TTC549 (cell line): ENCODE measurements around the gene FBXO40.

Experiments
- FAIRE-seq: peaks from 2 replicates; lab custom pipeline; 2012; peaks lifted over from hg19 to GRCh38; lab: Jason Lieb, UNC

The FBXO40 gene

DNA sequence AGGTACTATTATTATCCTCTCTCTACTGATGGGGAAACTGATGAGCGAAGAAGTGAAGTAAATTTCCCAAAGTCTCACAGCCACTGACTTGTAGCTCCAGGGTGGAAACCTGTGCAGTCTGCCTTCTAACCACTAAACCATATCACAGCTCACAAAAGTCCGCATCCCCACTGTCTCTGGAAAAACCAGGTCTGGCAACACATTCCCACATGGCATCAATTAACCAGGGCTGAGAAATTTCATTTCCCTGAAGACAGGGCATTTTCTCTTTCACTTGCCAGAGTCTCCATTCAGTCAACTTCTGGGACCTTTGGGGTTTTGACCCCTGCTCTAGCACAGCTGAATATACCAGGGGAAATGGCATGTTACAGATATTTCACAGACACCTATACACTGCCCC lies 26.5 kb downstream of the FBXO40 start:
- FAIRE-seq, result no peak

DNA sequence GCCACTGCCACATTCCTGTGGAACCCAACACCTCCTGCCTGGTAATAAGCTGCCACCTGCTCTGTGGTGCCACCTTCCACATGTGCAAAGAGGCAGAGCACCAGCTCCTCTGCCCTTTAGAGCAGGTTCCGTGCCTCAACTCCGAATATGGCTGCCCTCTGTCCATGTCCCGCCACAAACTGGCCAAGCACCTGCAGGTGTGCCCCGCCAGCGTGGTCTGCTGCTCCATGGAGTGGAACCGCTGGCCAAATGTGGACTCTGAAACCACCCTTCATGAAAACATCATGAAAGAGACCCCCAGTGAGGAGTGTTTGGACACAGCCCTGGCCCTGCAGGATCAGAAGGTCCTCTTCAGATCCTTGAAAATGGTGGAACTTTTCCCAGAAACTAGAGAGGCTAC lies 28.3 kb downstream of the FBXO40 start:
- no peak for FAIRE-seq

DNA sequence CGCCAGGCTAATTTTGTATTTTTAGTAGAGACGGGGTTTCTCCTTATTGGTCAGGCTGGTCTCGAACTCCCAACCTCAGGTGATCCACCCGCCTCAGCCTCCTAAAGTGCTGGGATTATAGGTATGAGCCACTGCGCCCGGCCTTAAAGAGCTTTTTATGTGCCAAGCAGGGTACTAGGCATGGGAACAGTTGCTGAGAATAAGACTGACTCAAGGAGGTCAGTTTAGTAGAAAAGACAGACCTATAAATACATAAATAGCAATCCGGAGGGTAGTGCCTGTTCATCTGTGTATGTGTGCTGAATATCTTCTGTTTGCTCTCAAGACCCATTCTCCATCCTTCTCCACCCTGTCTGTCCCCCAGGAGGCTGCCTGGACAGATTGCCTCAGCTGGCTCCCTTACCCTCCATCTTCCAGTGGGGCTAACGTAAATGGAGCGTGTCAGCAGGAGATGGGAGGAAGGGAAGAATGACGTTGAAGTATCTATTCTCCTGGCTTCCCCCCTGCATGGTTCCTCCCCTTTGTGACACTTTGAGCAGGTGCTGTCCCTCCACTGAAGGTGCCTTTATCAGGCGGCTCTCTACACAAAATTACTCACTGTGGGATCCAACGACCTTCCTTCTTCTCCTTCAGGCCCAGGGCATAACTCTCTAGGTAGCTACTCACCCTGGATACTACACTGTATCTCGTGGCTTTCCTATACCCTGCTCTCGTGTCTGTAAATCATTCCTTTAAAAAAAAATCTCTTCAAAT lies 31.1 kb downstream of the FBXO40 start:
- no peak for FAIRE-seq

DNA sequence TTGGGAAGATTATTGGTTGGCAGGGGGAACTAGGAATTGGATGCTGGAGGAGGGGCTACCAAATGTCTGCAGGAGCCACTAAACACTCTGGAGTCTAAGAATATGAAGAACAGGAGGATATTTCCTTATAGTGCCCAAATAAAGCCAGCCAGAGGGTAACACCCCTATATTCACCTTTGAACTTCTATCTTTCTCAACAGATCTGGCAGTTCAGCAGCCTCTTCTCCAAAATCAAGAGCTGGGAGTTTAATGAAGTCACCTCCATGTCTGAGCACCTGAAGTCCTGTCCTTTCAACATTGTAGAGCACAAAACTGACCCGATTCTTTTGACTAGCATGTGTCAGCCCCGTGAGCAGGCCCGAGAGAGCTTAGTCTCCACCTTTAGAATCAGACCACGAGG lies 33.3 kb downstream of the FBXO40 start:
- no peak for FAIRE-seq

DNA sequence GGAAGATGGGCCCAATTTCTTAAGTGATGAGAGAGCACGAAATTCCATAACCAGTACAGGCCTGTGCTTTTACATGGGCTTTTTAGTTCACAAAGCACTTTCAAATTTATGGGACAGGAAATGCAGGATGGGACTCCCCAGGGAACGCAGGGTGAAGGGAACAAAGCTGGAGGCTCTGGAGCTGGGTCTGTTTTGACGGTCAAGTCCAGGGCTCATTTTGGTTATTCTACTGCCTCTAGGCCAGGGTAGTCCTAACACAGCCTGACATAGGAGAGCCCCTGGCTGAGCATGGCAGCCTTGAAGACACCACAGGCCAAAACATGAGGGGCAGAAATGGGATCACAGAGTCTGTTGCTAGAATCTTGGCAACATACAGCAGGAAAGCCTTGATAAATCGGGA lies 34.0 kb downstream of the FBXO40 start:
- FAIRE-seq, result no peak

DNA sequence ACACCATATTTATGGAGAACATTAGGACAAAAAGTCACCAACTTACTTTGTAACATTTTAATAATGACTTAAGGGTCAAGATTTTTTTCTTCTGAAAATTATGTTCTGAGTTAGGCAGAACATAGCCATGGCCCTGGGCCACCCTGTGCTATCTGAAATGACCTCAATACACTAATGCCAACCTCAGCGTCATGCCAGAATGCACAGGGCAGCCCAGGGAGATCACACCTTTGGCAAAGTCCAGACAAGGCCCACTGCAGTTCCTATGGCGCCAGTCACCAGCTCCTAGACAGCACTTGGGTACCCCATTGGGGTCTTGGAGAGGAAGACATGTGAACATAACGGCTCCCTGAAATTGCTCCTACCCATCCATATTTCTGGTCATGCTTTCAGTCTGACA lies 34.4 kb downstream of the FBXO40 start:
- FAIRE-seq, result no peak

DNA sequence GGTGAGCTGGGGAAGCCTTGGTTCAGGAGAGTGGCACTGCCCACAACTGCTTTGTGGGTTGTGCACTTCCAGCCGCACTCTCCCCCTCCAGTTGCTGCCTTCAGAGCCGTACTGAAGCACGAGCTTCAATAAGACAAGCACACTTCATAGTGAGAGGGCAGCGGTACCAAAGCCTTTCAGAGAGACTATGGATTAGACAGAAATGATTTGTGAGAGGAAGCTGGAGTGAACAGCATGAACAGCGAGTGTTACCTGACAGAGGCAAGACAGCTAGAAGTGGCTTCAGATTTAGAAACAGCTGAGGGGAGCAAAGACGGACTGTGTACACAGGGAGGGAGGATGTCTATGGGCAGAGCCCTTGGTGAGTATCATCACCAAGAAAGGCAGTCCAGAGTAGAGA lies 36.4 kb downstream of the FBXO40 start:
- no peak for FAIRE-seq

DNA sequence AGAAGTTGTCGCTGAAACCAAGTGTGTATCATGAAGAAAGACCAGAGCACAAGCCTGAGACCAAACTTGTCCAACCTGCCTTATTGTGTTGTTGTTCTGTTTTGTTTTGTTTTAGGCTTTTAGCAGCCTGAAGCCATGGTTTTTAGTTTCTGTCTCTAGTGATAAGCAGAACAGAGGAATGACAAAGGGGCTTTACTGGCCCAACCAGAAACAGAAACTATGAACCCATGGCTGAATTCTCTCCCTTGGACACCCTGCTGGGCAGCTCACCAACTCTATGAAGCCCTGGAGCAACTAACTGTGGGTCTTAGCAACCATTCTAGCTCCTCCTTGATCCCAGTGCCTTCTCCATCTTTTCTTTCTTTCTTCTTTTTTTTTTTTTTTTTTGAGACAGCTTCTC lies 37.2 kb downstream of the FBXO40 start:
- FAIRE-seq, result no peak

DNA sequence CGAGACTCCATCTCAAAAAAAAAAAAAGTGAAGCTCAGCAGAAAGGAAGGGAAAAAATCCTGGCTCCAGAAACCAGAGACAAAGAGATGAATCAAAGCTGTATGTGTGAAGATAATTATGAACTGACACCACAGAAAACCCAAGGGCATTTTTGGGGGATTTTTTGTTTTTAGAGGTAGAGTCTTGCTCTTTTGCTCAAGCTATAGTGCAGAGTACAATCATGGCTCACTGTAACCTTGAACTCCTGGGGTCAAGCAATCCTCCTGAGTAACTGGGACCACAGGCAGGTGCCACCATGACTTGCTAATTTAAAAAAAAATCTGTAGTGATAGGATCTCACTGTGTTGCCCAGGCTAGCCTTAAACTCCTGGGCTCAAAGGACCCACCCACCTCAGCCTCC lies 44.7 kb downstream of the FBXO40 start:
- FAIRE-seq, result no peak

DNA sequence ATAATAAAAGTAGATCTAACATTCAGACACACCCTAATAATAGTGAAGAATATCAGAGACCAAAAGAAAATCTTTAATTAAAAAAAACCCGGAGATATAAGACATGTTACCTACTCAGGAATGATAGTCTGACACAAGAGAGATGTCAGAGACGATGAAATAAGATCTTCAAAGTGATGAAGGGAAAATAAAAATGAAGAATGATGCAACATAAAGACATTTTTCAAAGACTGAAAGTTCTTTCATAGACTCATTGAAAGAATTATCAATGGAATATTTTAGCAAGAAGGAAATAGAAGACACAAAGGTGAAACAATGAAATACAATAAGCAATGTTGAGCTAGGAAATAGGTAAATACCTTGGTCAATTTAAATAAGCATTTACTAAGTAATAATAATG lies 47.9 kb downstream of the FBXO40 start:
- no peak for FAIRE-seq

DNA sequence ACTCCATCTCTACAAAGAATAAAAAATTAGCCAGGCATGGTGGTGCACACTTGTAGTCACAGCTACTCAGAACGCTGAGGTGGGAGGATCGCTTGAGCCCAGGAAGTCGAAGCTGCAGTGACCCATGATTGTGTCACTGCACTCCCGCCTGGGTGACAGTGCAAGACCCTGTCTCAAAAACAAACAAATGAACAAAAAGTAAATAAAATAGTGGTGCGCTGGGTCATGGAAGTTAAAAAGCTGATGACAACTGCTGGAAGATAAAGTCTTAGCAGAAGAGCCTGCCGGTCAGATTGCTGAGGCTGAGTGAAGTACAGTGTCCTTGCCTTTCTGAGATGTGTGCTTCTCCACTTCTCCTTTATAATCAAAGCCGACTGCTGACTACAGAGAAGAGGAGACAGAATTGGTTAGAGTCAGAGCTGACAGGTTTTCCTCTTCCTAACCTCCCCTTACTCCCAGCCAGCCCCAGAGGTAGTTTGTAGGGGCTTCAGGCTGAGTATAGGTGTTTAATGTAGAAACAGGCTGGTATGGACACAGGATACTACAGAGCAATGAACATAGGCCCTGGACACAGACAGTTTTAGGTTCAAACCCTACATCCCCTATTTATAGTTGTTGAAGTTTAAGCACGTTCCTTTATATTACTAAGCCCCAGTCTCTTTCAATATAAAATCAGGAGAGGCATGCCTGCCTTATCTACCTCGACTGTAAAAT lies 49.6 kb downstream of the FBXO40 start:
- no peak for FAIRE-seq

DNA sequence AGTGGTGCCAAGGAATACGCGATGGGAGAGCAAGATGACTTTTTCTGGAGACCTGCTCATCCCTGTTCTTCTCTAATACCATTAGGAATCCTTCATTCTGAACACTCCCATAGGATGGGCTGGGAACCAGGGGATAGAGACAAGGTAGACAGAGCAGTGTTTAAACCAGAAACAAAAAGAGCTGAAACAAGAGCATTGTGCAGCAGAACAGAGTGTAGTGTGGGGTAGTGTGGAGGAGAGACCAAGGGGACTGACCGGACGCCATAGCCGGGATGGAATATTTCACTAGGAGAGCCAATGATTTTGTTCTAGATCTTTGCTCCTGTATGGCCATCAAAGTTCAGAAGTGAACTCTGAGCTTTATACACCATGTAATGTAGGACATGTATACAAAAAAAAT lies 51.9 kb downstream of the FBXO40 start:
- no peak for FAIRE-seq

DNA sequence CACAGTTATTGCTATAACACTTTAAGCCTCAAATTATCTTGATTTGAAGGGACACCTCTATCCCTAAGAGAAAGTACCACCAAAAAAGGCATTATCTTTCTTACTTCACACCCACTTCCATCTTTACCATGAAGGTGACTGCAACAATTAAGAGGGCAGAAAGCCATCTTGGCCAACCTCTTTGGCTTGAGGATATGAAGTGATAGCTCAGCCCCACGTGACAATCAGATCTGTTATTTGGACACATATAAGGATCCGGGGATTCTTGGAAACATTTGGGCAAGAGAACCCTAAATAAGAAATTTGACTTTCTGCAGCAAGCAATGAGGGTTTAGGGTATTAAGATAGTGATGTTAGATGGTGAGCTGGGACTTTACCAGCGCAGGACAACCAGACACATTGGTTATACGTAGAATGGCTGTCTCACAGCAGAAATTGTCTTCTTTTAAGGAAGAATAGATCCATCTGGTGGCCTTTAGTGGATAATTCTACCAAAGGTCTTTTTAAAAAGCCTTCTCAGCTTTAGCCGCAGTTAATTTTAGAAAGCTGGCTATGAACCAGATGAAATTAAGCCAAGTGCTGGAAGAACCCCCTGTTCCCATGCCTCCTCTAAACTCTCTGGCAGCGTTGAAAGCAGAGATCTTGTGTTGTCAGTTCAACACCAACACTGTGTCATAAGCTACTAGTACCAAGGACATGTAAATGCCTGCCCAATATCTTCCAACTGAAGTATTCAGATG lies 55.2 kb downstream of the FBXO40 start:
- FAIRE-seq, result no peak

DNA sequence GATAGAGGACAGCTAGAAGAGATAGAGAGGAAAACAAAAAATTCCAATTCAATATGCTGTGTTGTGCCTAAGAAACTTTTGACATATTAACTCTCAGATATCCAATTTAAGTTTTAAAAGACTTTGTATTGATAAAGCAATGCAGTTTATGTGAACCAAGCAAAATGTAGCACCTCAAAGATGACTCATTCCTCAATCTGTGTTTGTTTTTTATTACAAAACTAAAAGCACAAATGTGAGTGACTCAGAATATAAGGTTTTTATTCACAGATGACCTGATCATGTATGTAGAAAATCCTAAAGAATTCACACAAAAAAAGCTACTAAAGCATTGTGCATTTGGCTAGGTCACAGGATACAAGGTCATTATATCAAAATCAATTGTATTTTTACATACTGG lies 56.5 kb downstream of the FBXO40 start:
- no peak for FAIRE-seq

DNA sequence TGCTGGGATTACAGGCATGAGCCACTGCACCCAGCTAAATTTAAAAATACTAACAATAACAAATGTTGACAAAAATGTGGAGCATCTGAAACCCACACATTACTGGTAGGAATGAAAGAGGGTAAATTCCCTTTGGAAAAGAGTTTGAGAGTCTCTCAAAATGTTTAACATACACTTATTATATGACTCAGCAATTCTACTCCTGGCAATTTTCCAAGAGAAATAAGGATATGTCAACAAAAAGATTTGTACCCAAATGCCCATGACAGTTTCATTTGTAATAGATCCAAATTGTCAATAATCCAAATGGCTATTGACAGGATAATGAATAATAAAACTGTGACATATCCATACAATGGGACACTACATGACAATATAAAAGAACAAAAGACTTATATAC lies 58.5 kb downstream of the FBXO40 start:
- no peak for FAIRE-seq

DNA sequence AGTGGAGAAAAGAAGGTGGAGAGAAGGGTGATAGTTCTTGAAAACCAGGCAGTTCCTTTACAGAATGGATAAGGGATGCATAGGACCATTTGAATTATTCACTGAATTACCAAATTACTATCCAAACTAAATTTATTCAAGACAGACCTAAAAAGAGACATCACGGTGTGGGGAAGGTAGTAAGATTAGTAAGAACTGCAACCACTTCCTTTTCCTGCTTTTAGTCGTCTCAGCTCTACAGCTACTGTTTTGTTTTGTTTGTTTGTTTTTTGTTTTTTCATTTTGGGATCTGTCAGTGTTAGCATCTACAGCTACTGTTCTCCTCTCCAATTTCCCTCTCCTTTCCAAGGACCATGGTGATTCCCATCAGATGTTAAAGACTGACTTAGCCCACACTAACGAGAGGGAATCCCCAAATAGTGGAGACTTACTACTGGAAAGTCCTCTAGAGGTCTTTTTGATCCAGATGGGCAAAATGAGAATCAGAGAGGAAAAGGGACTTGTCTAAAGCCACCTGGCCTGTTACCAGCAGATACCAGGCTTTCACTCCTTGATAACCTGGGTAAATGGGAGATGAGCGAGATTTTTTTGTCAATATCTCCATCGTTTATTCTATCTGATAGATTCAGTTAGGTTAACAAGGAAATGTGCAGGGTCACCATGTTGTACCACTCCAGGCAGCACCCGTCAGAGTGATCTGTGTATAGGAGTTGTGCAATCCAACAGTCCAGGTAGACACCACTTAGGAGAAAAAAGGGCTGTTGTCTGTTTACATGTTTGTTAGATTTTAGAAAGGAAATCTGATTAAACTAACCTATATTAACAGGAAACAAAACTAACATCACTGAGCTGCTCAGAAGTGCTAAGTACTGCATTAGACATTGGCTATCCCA lies 61.6 kb downstream of the FBXO40 start:
- no peak for FAIRE-seq

DNA sequence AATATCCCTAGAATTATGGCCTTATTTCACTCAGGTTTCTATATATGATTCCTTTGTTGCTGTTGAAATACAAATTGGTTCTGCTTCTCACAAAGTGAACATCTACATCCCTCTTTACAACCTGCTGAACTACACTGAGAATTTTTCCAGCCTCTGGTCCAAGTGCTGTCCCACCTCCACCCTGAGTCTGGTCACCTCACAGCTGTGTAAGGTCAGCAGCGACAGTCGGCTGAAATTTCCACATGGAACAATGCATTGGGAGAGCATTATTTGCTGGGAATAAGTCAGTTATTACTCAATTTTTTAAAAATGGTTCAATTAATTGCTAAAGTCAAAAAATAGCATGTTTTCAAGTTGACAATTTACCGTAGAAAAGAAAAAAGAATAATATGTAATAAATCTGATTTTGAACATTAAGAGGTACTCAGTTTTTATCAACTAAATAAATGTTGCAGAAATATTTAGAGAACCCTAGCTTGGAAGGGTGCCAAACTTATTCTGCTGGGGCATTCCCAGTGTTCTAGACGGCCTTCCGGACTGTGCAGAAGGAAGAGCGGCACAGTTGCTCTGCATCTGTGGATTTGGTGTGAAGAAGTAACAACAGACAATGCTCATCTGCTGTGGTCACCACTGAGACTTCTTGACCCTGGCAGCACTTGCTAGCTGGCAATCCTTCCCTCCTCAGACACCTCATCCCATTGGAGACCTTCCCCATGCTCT lies 65.7 kb downstream of the FBXO40 start:
- FAIRE-seq, result no peak

DNA sequence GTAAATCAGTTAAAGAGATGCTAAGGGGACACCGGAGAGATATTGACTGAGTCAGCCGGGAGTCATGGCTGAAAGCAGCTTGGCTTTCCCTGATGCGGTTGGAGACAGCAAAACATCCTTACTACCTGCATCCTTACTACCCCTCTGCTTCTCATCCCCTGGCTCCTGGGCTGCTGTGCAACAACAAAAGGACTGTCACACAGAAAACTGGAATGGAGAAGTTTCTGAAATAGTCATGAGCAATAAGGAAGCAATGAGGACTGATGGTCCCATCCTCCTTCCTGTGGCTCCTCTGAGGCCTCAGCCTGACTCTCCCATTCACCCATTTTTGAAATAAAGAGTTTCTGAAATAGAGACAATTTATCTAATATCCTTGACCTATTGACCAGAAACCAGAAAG lies 66.4 kb downstream of the FBXO40 start:
- no peak for FAIRE-seq

DNA sequence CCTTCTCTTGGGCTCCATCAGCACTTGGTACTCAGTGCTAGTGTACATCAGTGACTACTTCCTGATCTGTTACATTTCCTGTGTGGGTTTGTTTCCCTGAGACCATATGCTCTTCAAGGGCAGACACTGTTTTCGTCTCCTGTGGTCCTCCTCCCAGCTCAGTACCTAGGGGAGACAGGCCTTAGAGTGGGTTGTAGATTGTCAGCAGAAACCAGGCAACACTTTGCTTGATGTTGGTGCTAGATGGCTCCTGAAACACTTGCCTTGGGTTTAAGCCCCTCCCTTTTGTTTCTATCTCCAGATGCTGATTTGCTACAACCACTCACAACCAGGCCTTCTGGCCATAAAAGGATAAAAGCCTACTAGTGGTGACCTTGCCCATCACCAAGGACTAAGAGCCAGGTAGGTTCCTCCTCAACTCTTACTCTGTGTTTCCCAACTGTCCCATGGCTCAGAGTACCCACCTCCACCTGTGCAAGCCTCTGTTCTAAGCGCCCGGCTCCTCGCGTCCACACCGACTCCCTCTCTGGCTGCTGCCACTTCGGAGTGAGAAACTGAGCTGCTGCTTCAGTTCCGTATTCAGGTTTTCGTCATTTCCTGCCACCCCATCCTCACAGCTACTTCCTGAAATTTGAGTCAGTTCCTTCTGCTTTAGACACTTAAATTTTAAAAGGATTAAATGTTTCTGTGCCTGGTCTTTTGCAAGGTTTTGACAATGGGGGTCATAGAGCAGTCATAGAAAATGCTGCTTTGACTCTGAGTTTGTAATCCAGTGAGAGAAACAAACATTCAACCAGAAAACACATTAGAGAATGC lies 67.4 kb downstream of the FBXO40 start, which contains the start of gene HCLS1:
Gene HCLS1, minus strand, starts transcription at position 548 of the 816 bp plus-strand sequence. CDS start 2,556 bp downstream, outside the sequence.
- no peak for FAIRE-seq

DNA sequence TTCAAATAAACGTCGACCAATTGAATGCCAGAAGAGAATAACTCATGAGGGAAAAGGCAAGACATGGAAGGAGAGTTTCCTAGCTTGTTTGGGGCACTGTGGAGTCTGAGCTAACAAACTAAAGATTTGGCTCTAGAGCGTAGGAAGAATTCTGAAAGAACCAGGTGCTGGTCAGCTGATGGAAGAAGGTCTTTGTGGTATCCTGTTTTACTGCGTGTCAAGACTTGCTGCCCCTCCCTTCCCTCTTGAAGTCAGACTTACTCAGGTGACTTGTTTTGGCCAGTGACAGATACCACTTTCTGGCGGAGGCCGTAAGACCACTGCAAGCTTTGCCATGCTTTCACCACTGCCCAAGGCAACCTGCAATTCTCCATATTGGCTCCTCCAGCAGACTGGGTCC lies 68.2 kb downstream of the FBXO40 start:
- no peak for FAIRE-seq

DNA sequence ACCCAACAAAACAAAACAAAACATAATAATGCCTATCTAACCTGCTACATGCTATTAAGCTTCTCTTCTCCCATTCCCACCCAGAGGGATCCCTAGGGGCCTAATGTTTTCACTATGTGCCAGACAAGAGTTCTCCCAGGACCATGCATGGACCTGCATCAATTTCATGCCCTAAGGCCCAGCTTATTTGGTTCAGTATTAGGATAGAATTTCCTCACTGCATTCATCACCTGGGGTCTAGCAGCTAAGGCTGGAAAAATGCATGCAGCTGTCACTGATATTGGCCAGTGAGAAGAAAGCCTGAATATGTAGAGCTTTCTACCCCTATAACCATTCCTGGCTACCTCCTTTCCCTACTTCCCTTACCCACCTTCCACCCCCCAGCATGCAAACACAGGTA lies 69.6 kb downstream of the FBXO40 start:
- no peak for FAIRE-seq
